Medulla oblongata (tissue), 1 donor: ENCODE measurements around the gene ABCA8.
"Not testable (repeated sequence)": the region's sequence is repeated elsewhere in the genome, so short reads cannot be mapped to it uniquely, and the experiment has no call there.

Experiments used
- DNase-seq: peaks from one replicate; pipeline ENCODE4 v3.0.0-alpha.2; 2015; ENCODE audit errors: extremely low spot score

Gene ABCA8, protein sequence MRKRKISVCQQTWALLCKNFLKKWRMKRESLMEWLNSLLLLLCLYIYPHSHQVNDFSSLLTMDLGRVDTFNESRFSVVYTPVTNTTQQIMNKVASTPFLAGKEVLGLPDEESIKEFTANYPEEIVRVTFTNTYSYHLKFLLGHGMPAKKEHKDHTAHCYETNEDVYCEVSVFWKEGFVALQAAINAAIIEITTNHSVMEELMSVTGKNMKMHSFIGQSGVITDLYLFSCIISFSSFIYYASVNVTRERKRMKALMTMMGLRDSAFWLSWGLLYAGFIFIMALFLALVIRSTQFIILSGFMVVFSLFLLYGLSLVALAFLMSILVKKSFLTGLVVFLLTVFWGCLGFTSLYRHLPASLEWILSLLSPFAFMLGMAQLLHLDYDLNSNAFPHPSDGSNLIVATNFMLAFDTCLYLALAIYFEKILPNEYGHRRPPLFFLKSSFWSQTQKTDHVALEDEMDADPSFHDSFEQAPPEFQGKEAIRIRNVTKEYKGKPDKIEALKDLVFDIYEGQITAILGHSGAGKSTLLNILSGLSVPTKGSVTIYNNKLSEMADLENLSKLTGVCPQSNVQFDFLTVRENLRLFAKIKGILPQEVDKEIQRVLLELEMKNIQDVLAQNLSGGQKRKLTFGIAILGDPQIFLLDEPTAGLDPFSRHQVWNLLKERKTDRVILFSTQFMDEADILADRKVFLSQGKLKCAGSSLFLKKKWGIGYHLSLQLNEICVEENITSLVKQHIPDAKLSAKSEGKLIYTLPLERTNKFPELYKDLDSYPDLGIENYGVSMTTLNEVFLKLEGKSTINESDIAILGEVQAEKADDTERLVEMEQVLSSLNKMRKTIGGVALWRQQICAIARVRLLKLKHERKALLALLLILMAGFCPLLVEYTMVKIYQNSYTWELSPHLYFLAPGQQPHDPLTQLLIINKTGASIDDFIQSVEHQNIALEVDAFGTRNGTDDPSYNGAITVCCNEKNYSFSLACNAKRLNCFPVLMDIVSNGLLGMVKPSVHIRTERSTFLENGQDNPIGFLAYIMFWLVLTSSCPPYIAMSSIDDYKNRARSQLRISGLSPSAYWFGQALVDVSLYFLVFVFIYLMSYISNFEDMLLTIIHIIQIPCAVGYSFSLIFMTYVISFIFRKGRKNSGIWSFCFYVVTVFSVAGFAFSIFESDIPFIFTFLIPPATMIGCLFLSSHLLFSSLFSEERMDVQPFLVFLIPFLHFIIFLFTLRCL (N-terminal part only)

DNA sequence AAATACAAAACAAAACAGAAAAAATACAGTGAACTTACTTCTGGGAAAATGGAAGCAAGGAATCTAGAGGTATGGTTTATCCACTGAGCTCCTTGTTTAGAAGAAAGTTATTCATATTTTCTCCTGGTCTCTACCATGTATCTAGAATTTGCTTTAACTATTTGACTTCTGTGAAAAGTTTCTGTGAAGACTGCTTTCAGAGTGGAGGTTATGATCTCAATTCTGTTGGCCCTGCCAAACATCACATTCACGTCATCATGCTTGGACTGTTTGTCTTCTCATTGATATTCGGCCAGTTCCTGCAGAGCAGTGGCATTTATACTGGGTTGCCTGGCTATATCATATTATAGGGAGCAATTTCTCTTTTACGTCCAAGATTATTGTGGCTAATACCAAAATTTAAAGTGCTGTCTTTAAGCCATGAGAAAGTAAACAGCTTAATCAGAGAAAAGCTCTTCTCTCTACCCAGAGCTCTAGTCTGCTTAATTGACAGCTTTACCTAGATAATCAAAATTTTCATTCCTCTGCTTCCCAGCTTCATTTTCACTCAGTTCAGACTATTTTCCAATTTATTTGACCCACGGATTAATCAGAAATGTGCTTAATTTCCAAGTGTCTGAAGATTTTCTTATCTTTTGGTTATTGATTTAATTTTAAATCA lies at the start of gene ABCA8:
ABCA8 (minus strand) TSS at position 212 of the 661 bp plus-strand sequence. CDS start 13,358 bp downstream, outside the sequence.
- peak; percentile 93 for DNase-seq

DNA sequence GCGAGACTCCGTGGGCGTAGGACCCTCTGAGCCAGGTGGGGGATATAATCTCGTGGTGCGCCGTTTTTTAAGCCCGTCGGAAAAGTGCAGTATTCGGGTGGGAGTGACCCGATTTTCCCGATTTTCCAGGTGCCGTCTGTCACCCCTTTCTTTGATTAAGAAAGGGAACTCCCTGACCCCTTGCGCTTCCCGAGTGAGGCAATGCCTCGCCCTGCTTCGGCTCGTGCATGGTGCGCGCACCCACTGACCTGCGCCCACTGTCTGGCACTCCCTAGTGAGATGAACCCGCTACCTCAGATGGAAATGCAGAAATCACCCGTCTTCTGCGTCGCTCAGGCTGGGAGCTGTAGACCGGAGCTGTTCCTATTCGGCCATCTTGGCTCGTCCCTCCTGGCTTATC lies 49.6 kb upstream of the ABCA8 start:
- DNase-seq = not testable (repeated sequence)

DNA sequence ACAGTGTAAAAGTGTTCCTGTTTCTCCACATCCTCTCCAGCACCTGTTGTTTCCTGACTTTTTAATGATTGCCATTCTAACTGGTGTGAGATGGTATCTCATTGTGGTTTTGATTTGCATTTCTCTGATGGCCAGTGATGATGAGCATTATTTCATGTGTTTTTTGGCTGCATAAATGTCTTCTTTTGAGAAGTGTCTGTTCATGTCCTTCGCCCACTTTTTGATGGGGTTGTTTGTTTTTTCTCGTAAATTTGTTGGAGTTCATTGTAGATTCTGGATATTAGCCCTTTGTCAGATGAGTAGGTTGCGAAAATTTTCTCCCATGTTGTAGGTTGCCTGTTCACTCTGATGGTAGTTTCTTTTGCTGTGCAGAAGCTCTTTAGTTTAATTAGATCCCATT lies 44.6 kb upstream of the ABCA8 start:
- DNase-seq = not testable (repeated sequence)

DNA sequence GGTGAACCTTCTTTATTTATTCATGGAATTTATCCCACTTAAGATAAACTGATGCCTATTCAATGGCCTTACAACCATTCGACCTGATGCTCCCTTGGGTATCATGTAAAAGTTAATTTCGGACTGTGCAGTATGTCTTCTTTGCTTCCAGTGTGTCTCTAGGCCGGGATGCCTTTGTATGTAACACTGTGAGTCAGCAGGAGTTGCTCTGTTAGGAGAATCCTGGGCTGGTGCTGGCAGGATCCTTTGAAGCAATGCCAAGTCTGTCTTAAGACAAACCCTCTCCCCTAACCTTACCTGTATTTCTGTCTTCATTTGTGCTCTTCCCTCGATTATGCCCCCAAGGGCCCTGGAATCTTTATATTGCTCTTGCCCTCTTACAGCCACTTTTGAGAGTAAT lies 37.9 kb upstream of the ABCA8 start:
- no peak for DNase-seq

DNA sequence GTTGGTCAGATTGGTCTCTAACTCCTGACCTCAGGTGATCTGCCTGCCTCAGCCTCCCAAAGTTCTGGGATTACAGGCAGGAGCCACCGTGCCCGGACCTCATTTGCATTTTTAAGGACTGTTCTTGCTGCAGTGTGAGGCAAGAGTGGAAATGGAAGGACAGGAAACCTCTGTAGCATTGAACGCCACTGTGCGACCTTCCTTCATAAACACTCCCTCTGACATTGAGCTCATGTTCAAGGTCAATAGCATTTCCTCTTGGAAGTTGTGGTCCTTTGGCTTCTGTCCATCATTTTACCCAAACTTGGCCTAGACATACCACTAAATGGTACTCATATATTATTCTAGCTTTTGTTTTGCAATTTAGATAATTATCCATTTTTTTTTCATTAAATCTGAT lies 32.8 kb upstream of the ABCA8 start:
- no peak for DNase-seq

DNA sequence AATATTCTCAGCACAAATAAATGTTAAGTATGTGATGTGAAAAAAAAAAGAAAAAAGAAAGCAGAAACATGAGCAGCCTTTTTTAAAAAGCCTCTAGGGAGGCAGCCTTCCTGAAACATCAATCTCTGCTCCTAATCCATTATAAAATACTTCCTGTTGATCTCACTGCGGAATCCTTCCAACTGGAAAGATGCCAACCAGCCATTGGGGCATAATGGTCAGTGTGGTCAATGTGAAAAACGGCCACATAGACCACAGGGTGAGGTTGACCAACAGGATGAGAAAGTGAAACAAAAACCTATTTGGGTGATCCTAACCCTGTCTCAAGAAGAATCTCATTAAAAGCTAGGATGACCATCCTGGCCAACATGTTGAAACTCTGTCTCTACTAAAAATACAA lies 26.1 kb upstream of the ABCA8 start:
- peak; percentile 54 for DNase-seq

DNA sequence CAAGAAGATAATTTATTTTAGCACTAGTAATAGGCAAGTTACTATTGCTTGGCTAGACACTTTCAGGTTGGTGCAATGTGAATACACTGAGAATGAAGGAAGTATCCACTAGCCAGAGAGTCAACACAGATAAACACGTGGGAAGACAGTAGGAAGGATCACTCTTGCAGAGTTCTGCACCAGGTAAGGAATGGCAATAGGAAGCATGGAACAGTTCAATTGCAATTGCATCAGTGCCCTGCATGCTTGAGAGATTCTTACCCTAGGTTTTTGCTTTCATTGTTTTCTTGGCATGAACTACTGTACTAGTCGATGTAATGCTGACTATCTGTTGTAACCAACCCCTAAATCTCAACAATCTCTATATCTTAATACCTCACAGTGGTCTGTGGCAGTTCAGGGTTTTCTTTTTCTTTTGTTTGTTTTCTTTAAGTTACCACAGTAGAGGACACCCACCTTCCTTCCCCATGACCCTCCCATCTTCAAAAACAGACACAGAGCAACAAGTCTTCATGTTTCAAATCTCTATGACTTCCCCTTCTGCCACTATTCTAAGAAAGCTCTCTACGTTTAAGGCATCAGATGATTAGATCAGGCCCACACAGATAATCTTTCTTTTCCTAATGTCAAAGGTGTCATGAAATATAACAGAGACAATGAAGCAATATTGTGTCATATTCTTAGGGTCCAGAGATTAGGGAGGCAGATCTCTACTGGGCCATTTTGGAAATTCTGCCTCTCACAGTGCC lies 18.1 kb upstream of the ABCA8 start:
- no peak for DNase-seq

DNA sequence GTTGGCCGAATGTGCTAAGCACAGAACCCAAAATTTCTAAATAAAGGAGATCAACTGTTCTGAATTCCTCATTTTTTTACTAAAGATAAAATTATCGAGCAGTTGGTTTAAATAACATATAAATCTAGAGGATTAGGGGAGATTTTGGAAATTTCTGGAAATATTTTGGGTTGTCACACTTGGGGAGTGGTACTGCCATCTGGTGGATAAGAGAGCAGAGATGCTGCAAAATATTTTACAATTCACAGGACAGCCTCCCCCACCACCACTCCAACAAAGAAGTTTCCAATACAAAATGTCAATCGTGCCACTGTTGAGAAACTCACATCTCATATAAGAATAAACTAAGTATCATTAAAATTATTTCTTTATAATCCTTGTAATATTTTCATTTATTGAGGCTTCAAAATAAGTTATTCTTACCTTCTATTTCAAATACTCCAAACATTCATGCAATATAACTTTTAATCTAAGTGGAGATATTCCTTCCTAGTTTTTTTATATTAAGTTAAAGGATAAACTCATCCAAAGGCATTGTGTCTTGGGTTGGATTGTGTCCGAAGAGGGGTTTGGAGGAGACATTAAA lies 17.0 kb upstream of the ABCA8 start:
- DNase-seq = peak; percentile 84

DNA sequence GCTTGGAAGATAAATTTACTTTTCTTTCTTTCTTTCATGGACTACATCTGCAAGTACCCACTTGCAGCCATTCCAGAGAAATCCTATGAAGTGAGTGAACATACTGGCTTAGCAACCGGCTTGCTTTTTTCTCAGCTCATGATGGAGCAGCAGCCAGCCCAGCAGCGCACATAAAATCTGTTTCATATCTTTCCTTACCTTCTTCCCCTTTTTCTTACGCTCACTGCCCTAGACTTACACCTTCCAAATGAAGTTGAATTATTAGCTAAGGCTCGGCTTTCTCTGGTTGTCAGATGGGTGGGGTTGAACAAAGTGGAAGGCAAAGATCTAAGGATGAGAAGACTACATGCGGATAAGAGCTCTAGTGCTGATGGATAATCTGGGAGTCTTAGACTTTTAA lies 13.9 kb upstream of the ABCA8 start:
- DNase-seq = no peak

DNA sequence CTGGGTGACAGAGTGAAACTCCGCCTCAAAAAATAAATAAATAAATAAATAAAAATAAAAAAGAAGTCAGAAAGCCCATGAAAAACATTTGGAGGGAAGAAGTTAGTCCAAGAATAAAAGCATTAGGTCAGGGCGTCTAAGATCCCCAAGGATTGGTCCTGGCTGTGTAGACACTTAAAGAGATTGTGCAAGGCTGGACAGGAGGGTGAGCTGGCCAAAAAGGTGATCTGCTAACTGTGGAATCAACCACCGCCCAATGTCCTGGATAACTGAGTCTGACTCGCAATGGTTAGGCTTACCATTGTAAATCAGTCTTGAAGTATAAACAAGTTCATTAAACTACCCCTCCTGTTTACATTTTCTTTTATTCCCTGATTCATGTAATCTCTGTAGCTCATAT lies 8.8 kb upstream of the ABCA8 start:
- no peak for DNase-seq

DNA sequence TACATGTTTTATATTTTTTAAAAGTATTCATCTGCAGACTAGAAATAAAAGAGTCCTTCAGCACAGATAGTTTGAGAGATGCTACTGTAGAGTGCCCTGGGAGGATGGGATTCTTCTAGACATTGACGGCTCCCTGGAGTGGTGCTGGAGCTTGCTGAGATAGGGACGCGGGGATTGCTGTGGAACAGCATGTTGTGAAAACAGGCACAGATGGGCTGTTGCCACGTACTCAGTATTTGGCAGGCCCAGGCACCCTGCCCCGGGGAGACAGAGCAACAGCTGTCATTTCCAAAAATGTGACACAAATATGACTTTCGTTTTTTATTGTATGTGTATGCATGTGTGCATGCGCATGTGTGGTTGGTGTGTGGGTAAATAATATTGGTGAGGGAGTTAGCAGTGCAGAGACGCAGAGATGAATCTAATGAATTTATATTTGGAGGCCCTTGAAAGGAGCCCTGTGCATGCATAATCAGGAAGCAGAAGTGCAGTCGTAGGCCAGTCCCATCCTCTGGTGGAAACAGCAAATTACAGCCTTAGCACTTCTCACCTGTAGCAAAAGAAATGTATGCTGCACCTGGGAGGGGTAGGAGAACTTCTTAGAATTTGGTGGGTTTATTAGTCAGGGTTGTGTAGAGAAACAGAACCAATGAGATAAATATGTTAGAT lies 6.2 kb upstream of the ABCA8 start:
- no peak for DNase-seq

DNA sequence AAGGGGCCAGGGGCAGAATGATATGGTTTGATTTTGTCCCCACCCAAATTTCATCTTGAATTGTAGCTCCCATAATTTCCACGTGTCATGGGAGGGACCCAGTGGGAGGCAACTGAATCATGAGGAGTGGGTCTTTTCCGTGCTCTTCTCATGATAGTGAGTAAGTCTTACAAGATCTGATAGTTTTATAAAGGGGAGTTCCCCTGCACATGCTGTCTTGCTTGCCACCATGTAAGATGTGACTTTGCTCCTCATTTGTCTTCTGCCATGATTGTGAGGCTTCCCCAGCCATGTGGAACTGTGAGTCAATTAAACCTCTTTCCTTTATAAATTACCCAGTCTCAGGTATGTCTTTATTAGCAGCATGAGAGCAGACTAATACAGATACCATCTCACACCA lies 3.9 kb upstream of the ABCA8 start:
- not testable (repeated sequence) for DNase-seq

DNA sequence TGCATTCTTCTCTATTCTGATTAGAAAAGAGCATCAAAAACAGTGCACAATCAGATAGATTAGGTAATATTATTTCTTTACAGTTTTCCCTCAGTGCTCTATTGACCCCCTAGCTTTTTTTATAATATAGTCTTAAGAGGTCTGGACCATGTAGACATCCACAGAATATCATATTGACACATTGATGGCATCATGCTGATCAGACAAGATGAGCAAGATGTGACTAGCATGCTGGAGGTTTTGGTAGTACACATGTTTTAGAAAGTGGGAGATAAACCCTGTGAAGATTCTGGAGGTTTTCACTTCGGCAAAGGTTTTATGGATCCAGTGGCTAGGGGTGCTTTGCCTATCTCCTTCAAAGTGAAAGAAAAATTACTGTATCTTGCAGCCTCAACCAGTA lies 2.8 kb upstream of the ABCA8 start:
- DNase-seq = no peak

DNA sequence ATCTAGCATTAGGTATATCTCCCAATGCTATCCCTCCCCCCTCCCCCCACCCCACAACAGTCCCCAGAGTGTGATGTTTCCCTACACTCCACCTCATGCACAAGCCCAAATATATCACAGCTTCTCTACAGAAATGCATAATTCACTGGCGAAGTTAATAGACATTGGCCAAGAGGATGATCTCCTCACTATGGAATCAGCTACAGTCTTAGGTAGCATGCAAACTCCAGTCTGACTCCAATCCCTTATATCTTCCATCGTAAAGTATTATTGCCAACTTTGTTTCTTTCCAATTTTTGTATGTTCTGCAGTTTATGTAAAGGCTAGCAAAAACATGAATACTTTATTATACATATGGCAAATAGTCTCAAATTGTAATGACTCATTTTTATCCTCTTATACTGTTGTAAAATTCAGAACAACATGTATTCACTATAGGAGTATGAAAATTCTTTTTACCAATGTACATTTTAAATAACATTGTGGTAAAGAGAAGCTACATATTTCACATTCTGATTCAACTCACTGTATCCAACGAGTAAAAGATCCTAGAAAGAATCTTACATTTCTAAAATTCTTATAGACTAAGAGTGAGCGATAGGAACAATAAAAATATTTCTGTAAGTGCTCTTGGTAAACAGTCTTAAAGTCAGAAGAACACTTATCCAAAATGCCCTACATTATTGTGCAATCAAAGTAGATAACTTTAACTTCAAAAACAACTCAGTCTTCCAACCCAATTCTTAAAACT lies 871 bp downstream of the ABCA8 start:
- DNase-seq = no peak

DNA sequence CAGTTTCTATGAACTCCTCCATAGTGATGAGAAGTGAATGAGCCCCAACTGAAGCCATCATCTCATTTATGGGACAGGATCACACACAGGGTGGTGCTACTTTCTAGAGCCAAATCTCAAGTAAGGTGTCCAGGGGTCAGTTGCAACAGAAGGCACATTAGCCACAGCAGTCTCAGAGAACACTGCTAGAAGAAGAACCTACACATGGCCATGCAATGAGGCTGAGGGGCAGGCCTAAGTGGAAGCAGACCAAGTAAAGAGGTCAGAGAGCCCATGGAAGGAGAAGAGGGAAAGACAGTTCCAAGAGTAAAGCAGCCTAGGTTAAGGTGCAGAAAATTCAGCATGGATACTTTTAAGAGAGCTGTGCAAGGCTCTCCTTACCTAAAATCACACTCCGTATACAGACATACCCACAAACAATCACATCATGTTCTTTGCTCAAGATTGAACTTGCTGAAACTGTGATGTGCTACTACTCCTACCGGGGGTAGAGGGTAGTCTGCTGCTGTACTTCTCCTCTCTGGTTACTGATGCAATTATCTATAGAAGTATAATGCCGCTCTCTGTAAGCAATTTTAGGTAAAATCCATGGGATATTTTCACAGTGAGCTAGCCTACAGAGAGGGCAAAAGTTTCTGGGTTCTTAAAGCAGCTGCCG lies 1.7 kb downstream of the ABCA8 start:
- no peak for DNase-seq

DNA sequence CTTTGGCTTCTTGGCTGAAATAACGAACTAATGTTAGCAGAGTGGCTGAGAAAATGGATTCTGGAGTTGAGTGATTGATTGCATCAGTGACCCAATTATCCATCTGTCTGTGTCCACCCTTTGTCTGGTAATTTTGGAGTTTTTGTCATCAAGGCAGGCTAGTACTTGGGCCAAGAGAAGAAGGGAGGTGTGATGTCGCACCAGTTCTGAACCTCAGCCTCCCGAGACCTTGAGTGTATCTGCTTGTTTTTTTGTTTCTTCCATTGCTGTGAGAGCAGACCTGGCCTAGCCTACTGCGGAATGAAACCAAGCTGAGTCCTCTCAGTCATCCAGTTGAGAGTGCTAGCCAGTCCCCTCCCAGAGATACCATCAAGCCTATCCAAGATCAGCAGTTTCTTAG lies 4.5 kb downstream of the ABCA8 start:
- no peak for DNase-seq

DNA sequence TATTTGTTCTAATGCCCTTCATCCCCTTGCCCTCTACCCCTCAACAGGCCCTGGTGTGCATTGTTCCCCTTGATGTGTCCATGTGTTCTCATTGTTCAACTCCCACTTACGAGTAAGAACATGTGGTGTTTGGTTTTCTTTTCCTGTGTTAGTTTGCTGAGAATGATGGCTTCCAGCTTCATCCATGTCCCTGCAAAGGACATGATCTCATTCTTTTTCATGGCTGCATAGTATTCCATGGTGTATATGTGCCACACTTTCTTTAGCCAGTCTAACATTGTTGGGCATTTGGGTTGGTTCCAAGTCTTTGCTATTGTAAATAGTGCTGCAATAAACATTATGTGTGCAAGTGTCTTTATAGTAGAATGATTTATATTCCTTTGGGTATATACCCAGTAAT lies 7.3 kb downstream of the ABCA8 start:
- DNase-seq = not testable (repeated sequence)

DNA sequence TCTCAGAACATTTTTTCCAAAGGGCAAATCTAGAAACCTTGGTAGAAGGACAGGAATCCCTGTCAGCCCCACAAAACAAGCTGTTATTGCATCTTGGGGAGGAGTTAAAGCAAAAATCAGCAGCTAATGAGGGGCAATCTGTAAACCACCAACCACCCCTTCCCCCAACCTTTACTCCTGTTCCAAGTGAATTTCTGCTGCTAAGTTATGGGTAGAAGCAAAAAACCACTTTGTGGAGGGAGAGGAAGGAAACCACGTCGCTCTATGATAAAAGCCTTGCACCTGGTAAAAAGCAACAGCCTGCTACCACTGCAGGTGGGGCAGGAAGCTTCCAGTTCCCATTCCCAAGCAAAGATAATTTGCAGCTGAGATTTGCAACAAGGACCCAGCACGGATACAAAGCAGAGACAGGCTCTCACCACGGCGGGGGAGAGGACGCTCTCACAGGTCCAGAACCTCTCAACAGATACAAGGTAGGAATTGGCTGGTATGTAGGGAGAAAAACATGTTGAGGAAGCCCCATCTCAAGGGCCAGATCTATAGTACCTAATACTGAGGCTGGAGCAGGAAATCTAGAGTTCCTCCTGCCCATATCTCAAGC lies 10.7 kb downstream of the ABCA8 start:
- no peak for DNase-seq
